Measurements from ENCODE around the gene PRKAG2.

DNA sequence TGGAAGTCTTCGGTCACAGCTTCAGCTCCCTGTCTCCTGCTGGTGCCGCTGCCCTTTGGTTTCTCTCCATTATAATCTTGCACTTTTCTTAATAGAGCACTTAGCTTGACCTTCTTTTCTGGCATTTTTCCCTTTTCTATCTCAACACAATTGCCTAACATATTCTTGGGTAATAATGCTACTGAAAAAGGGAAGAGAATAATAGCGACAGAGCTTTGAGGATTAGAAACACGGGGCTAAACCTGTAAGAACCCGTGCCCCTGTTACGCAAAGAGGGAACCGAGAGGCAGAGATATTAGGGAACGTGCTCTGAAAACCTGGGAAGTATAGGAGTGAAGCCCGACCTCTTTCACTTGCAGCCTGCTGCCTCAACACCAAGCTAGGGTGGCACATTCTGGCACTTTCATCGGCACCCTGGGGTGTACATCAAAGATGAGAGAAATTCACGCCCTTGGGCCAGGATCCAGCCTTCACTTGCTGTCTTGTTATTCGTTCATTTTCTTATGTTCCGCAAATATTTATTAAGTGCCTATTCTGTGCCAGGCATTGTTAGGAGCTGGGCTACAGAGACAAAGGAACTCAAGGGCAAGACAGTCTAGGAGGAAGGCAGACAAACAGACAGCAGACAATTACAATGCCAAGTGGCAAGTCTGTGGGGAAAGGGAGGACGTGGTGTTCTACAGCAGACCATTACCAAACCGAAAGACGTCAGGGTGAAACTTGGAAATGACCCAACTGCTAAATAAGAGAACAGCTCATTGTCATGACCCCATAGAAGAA lies 46.4 kb upstream of the PRKAG2 start:
- no peak for TF ChIP-seq EZH2 (IDR thresholded peaks at IDR 0.05; ENCODE audit: insufficient read depth, poor library complexity, severe bottlenecking)
- no peak for TF ChIP-seq EZH2phosphoT487 (IDR thresholded peaks at IDR 0.05; ENCODE audit: insufficient read depth, low read depth)
